Iris pigment epithelial cell (primary cell): Measurements from ENCODE around the gene TRIM69.
"Not testable (repeated sequence)": the region's sequence is repeated elsewhere in the genome, so short reads cannot be mapped to it uniquely, and the experiment has no call there.

Experiments
- DNase-seq: peaks from one replicate; pipeline ENCODE4 v3.0.0-alpha.2; 2011; ENCODE audit warnings: low read depth

TRIM69 gene

DNA sequence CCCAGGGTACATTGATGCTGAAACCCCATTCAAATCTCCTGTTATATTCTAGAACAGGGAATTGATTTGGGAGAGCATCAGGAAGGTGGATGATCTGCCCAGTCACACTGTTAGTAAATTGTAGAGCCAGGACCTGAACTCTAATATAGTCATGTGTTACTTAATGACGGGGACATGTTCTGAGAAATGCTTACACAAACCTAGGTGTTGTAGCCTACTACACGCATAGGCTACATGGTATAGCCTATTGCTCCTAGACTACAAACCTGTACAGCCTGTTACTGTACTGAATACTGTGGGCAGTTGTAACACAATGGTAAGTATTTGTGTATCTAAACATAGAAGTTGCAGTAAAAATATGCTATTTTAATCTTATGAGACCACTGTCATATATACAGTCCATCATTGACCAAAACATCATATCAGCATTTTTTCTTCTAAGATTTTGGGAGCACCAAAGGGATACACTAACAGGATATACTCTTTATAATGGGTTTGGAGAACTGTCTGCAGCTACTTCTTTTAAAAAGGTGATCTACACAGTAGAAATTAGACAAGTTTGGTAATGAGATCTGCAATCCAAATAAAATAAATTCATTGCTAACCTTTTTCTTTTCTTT, 19.2 kb upstream of the TRIM69 start:
- DNase-seq: no peak

DNA sequence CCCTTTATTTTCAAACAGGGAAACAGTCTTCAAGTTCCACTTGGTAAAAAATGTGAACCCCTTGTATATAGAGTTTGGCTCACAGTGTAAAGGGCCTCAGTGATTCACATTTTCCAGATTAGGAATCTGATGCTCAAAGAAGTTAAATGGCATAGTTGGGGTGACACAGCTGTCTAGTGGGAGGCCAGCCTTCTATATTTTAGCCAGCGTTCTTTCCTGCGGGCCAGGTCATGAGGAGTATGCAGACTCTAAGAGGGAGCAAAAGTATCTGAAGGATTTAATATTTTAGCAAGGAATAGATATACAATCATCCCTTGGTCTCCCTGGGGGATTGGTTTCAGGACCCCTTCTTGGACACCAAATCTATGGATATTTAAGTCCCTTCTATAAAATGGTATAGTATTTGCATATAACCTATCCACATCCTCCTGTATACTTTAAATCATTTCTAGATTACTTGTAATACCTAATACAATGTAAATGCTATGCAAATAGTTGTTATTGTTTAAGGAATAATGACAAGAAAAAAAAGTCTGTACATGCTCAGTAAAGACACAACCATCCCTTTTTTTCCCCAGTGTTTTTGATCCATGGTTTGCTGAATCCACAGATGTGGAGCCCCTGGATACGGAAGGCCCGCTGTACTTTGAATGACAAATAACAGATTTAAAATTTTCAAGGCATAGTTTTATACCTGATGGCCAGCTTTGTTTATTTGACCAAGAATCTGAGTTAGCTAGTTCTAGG, 18.0 kb upstream of the TRIM69 start:
- DNase-seq: no peak

DNA sequence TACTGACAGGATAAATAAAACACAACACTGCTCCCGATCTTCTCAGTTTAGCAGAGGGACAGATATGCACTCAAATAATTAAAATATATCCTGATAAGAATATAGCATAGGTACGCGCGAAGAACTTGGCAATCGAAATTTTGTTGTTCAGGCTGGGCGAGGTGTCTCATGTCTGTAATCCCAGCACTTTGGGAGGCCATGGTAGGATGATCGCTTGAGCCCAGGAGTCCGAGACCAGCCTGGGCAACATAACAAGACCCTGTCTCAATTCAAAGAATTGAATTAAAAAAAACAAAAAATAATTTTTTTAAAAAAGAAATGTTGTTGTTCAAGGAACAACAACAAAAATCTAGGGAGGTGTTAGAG, 17.4 kb upstream of the TRIM69 start:
- no peak for DNase-seq

DNA sequence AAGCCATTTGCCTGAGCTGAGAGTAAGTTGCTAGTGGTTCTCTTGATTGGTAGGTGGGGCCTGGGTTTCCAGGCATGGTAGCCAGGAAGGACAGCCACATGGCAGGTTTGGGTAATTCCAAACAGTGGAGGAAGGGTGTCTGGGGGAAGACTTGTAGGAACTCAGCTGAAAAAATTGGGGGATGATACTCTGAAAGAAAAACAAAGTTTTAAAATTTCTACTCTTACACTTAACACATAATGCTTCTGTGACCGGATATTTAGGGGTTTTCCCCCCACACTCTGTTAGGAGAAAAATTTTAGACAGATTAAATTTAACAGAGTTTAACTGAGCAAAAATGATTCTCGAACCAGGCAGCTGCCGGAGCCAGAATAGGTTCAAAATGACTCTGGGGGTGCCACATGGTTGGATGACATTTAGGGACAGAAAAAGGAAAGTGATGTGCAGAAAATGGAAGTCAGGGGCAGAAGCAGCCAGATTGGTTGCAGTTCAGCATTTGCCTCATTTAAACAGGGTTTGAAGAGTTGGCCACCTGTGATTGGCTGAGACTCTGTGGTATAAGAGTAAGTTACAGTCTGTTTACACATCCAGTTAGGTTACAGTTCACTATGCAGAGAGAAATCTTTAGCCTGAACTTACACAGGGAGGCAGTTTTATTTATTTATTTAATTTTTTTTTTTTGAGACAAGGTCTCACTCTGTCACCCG, 16.9 kb upstream of the TRIM69 start:
- DNase-seq: peak; percentile 38

DNA sequence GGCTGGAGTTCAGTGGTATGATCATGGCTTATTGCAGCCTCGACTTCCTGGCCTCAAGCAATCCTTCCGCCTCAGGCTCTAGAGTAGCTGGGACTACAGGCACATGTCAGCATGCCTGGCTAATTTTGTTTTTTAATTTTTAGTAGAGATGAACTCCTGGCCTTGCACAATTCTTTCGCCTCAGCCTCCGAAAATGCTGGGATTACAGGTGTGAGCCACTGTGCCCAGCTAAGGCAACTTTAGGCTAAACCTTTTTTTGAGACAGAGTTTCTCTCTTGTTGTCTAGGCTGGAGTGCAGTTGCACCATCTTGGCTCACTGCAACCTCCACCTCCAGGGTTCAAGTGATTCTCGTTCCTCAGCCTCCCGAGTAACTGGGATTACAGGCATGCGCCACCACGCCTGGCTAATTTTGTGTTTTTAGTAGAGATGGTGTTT, 16.3 kb upstream of the TRIM69 start:
- DNase-seq: not testable (repeated sequence)

DNA sequence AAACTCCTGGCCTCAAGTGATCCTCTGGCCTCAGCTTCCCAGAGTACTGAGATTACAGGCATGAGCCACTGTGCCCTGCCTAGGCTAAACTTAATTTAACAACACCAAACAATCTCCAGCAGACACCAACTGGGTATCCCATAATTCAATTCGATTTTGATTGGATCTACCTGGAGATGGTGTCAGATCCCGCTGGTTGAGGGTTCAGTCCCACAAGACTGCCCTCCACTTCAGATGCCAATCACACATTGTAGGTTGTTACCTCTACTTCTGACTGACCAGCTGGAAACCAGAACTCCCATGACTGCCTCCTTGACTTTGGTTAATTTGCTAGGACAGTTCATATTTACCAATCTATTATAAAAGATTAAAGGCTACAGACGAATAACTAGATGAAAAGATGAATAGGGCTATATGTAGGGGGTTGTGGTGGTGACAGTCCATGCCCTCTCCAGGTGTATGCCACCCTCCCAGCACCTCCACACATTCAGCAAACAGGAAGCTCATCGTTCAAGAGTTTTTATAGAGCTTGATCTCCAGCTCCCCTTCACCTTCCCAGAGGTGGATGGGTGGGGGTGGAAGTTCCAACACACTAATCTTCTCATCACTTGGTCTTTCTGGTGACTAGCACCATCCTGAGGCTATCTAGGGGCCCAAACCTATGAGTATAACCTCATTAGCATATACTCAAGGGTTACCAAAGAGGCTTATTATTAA, 15.7 kb upstream of the TRIM69 start:
- no peak for DNase-seq

DNA sequence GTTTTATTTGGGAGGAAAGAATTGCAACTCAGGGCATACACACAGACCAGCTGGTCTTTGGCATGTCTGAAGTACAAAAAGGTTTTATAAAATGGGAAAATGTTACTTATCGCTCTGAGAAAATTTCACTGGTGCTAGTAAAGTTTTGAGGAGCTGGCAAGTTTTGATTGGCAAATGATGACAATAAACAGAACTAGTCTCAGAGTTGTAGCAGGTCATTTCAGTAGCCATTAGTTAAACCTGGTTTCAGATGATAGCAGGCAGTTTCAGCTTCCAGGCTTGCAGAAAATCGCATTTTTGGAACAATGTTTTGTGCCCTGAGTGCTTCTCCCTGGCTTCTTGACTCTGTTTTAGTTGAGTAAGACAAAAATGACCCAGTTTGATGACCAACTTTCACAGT, 14.3 kb upstream of the TRIM69 start:
- no peak for DNase-seq

DNA sequence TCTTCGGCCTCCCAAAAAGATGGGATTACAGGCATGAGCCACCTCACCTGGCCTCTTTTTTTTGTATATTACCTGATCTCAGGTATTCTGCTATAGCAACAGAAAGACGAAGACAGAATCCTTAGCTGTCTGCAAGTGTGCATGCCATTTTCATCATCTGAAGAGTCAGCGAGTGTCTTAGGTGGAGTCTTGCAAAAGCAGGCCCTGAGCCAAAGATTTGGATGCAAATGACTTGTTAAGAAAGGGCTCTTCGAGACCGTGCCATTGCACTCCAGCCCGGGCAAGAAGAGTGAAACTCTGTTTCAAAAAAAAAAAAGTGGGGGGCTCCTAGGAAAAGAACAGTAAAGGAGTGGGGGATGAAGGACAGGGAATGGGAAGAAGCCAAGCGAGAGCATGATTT, 10.2 kb upstream of the TRIM69 start:
- peak; percentile 65 for DNase-seq

DNA sequence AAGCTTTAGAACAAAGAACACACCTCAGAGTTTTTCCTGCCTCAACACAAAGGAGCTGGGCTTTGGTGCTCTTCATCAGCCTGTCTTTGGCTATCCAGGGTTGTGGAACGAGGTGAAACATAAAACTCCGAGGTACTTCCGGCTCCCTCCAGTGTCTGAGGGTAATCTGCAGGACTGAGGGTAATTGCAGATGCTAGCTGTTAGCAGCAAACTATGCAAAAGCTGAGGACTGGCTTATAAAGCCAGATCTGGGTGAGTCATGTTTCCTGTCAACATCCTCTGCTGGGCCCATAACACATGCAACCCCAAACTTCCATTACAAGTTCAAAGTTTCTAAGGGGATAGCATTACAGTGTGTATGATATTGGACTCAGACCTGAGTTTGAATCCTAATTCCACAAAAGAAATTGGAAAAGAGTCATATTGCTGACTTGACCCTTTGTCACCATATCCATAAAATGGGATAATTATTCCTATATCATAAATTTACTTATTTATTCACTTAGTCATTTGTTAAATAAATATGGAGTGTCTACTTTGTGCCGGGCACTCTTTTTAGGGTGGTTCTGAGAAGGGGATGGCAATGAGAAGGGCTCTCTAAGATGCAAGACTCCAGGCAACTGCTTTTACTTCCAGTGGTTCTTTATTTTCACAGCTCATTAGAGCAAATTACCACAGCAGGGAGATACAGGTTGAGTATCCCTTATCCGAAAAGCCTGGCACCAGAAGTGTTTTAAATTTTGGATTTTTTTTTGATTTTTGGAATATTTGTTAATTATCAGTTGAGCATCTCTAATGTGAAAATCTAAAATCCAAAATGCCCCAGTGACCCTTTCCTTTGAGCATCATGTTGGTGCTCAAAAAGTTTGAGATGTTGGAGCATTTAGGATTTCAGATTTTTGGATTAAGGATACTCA, 9.5 kb upstream of the TRIM69 start:
- peak; percentile 97 for DNase-seq

DNA sequence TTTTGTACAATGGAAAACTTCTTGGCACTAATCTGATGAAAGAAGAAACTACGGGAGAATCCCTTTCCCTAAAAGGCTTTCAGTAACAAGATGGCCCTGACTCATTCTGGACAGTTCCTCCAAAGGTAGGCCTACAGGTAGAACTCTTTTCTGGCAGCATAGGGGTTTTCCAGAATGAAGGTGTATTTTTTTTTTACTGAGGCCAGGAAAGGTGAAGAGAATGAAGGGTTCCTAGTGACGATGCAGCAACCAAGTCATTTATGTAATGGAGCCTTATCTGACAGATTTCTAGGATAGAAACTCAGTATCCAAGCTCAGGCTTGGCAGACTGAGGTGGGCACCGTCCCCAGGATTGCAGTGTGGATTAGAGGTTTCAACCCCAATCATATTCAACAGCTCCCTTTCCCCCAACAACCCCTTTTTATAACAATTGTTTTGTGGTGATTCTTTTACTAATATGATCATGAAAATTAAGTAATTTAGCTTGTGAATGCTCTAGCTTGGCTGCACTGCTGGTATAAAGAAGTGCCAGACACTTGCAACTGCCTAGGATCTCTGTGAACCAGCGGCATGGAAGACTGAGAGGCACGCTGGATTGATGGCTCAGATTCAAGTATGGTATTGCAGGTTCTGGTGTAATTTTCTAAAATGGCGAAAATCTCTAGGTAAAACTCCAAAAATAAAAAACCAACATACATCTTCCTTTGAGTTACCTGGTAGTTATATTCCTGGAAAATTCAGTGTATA, 8.7 kb upstream of the TRIM69 start:
- no peak for DNase-seq

DNA sequence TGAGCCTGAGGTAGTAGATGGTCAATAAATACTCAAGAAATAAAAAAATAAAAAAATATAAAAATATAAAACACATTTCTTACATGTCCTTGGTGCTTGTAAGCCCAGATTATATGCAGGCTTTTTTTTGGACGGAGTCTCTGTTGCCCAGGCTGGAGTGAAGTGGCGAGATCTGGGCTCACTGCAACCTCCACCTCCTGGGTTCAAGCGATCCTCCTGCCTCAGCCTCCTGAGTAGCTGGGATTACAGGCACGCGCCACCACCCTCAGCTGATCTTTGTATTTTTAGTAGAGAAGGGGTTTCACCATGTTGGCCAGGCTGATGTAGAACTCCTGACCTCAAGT, 8.1 kb upstream of the TRIM69 start:
- DNase-seq: not testable (repeated sequence)

DNA sequence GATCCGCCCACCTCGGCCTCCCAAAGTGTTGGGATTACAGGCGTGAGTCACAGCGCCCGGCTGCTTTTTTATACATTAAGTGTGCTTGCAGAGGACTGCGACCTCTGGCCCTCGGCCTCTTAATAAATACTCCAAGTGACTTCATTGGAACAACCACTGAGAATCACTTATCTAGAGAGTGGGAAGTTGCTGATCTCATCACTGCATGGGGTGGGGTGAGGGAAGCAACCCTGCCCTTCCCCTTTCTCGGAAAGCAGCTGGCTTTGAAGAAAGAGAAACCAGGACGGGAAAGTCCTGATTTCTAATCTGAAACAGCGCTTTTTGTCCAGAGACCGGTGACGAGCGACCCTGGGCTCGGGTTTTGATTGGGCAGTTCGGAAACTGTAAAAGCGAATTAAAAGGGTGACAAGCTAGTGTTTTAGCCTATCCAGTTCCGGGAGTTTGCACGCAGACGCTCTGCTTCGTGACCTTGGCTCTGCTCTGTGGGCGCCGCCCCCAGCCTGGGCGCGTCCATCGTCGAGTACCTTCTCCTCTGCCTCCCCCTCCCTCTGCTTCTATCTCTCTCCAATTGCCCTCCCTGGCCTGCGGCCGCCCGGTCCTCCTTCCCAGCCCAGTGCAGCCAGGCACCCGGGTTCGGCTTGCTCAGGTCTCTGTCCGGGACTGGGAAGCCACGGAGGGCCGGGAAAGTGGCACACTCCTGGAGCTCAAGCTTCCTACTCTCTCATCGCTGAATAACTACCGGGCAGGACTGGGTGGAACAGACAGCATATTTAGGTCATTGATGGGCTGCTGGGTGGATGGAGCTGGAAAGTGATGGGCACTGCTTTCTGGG, 7.5 kb upstream of the TRIM69 start:
- peak; percentile 99 for DNase-seq

DNA sequence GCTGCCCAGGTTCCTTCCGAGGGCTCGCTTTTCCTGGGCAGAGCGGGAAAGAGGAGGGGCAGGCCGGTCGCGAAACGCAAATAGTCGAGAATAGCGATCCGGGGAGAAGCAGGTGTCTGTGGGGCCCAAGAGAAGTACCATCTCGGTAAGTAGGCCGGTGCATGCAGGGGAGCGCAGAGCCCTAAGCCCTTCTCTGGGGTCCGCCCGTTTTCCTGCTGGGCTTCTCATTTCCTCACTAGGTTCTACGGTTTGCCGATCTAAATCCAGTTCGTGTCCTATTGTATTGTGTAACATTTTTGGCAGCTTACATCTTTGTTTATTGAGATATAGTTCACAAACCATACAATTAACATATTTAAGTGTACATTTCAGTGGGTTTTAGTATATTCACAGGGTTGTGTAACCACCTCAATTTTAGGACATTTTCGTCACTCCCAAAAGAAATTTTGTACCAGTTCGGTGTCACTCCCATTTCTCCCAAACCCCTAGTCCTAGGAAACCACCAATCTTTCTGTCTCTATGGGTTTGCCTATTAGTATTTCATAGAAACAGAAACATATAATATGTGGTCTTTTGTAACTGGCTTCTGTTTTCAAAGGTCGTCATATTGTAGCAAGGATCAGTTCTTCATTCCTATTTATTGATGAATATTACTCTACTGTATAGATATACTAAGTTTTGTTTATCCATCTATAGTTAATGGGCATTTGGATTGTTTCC, 6.8 kb upstream of the TRIM69 start:
- DNase-seq: peak; percentile 34

DNA sequence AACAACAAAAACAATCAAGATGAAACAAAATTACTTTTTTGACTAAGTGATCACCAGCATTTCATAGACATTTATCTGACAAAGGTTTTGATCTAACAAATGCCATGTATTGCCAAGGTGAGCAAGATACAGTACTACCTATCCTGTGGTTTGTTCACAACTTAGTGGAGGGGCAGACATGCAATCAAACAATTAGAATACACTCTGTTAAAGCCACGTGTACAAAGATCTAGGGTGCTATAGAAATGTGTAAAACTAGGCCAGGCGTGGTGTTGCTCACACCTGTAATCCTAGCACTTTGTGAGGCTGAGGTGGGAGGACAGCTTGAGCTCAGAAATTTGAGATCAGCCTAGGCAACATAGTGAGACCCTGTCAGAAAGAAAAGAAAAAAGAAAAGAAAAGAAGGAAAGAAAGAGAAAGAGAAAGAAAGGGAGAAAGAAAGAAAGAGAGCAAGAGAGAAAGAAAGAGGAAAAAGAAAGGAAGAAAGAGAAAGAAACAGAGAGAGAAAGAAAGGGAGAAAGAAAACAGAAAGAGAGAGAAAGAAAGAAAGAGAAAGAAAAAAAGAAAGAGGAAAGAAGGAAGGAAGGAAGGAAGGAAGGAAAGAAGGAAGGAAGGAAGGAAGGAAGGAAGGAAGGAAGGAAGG, 1.4 kb upstream of the TRIM69 start:
- no peak for DNase-seq

DNA sequence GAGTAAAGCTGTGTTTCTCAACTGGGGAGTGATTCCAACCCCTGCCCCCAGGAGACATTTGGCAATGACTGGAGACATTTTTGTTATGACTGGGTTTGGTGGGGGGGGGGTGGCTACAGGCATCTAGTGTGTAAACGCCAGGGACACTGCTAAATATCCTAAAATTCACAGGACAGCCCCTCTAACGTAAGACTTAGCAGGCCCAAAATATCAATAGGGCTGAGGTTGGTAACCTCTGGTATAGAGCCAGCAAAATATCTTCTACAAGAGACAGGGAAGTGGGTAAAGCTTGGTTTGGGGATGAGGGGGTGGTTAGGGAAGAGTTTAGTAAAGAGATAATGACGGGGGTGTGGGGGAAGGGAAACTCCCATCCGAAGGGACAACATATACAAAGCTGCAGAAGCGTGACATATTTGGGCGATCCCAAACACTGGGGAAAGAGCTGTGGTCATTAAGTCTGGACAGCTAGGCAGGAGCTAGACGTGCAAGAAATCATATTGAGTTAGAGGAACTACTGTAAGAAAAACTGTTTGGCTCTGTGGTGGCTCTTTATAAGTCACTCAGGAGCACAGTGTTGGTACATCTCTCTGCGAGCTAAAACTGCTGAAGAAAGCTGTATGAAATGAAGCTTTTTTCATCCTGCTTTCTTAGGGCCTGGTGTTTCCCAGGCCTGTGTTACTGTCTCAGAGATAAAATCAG, 697 bp upstream of the TRIM69 start:
- no peak for DNase-seq

DNA sequence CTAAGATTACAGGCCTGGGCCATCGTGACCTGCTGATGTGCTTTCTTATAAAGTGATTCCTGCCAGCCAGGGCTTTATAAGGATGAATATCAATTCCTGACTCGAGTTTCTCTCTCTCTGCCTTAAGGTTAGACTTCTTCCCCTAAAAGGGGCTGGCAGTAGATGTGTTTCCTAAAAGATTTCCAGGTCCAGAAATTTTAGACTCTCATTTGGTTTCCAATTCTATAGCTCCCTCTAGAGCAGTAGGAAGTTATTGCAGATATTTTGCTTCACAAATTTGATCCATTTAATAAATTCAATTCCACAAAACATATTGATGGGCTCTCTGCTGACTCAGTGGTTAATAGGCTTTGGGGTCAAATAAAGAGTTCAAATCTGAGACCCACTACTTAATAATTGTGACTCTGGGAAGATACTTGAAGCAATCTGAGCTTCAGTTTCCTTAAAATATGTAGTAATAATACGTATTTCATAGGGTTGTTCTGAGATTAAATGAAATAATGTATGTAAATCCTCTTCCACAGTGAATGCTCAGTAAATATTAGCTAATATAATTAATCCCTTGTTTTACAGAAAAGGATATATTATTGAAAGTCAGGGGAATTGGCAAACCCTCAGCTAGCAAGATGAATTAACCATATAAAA, 2.1 kb downstream of the TRIM69 start:
- peak; percentile 47 for DNase-seq

DNA sequence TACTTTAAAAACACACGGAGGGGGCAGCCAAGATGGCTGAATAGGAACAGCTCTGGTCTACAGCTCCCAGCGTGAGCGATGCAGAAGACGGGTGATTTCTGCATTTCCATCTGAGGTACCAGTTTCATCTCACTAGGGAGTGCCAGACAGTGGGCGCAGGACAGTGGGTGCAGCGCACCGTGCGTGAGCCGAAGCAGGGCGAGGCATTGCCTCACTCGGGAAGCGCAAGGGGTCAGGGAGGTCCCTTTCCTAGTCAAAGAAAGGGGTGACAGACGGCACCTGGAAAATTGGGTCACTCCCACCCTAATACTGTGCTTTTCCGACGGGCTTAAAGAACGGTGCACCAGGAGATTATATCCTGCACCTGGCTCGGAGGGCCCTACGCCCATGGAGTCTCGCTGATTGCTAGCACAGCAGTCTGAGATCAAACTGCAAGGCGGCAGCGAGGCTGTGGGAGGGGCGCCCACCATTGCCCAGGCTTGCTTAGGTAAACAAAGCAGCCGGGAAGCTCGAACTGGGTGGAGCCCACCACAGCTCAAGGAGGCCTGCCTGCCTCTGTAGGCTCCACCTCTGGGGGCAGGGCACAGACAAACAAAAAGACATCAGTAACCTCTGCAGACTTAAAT, 3.0 kb downstream of the TRIM69 start:
- DNase-seq: not testable (repeated sequence)
